SH-SY5Y (cell line): Measurements from ENCODE around the gene PPP1R12A.

Source experiments
- GATA2 ChIP-seq: IDR thresholded peaks from 2 replicates; pipeline ENCODE4 v1.6.1; 2011; ENCODE audit warnings: mild to moderate bottlenecking, low read depth, low read length
- GATA3 ChIP-seq: IDR thresholded peaks from 2 replicates; pipeline ENCODE4 v1.6.1; 2011; ENCODE audit warnings: low read depth, mild to moderate bottlenecking, low read length, moderate library complexity

DNA sequence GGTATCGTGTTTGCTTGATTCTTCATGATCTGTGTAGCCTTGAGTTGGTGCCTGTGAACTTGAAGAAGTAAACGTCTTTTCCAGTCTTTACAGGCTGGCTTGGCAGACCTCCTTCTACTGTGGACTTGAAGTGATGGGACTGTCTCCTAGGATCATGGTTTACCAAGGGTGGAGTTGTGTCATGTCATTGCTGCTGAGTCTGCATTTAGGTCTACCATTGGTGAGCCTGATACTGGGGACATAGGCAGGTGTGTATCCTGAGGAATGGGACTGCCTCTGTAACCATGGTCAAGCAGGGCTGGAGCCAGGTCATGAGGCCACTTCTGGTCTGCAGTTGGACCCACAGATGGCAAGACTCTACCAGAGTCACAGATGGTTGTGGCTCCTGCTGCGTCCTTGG, 20.7 kb upstream of the PPP1R12A start:
- no peak for TF ChIP-seq GATA2
- TF ChIP-seq GATA3 = no peak
